Renal cortex interstitium (tissue), 11 donors: ENCODE results near the gene MAGEA3. TPM values are rescaled to one million over a fixed set of nuclear protein-coding genes. Genes with fewer than 3 reads are reported as not detected.
"Not testable (repeated sequence)": the region's sequence is repeated elsewhere in the genome, so short reads cannot be mapped to it uniquely, and the experiment has no call there.

Experiments used
- DNase-seq, 11 donors: peaks; one replicate each; pipeline ENCODE4 v3.0.0-alpha.2; 2013; ENCODE audit warnings: low read depth in 9 of 11, low spot score in 4 of 11; ENCODE audit errors: extremely low read depth in 1 of 11
- polyA plus RNA-seq, 3 donors: library from polyadenylated mRNA; unstranded; fragments of 120-200 nt; gene quantifications; one replicate each; pipeline ENCODE4 v1.2.1, GENCODE V29; 2013; ENCODE audit not compliant: insufficient read length in 3 of 3

Gene MAGEA3
- polyA plus RNA-seq, 3 donors: not detected

GRCh38 chrX:152734143-152734858, 35.7 kb downstream of the MAGEA3 start:
- not testable (repeated sequence) for DNase-seq

GRCh38 chrX:152735101-152735500, 36.5 kb downstream of the MAGEA3 start:
- DNase-seq: no peak

GRCh38 chrX:152735860-152736511, 37.4 kb downstream of the MAGEA3 start:
- DNase-seq: no peak

- DNase-seq: not testable (repeated sequence)
These were observed 37.9 kb downstream of the MAGEA3 start for GRCh38 chrX:152736528-152736927.

GRCh38 chrX:152738560-152738959, 40.0 kb downstream of the MAGEA3 start:
- DNase-seq: no peak

Other genes with a start within 250 kb of the MAGEA3 start
- under 1 TPM; 0.06 to 0.20 (median 0.20) TPM for gene GABRA3, start 247.5 kb upstream of the MAGEA3 start, polyA plus RNA-seq
- 1 to 10 TPM; 1.2 to 1.6 (median 1.3) TPM for gene GABRQ, start 60.9 kb upstream of the MAGEA3 start, polyA plus RNA-seq
- gene CSAG2, start 10.5 kb downstream of the MAGEA3 start, polyA plus RNA-seq: not detected
- not detected for gene MAGEA2B, start 15.8 kb downstream of the MAGEA3 start, polyA plus RNA-seq
- not detected for gene CSAG1, start 34.9 kb downstream of the MAGEA3 start, polyA plus RNA-seq
- gene MAGEA12, start 35.0 kb downstream of the MAGEA3 start, polyA plus RNA-seq: not detected
- gene MAGEA2, start 55.0 kb downstream of the MAGEA3 start, polyA plus RNA-seq: not detected
- gene CSAG3, start 60.4 kb downstream of the MAGEA3 start, polyA plus RNA-seq: not detected
- not detected for gene MAGEA6, start 70.9 kb downstream of the MAGEA3 start, polyA plus RNA-seq
- 100 to 1,000 TPM; 114 to 130 (median 114) TPM for gene CETN2, start 132.0 kb downstream of the MAGEA3 start, polyA plus RNA-seq
- gene NSDHL, start 132.3 kb downstream of the MAGEA3 start, polyA plus RNA-seq: 10 to 100 TPM; 30.0 to 32.8 (median 30.9) TPM
- gene ZNF185, start 199.3 kb downstream of the MAGEA3 start, polyA plus RNA-seq: 10 to 100 TPM; 37.3 to 52.4 (median 48.5) TPM